Stimulated activated CD8-positive, alpha-beta memory T cell treated with anti-CD3 and anti-CD28 coated beads, Interleukin-7, amount 100 ng/mL, for 24 hours (primary cell): Measurements from ENCODE around the gene TRIP13.
"Not testable (repeated sequence)": the region's sequence is repeated elsewhere in the genome, so short reads cannot be mapped to it uniquely, and the experiment has no call there.

ENCODE experiments used
- DNase-seq: peaks from one replicate; pipeline ENCODE4 v3.0.0-alpha.2; 2020; ENCODE audit warnings: low read depth

TRIP13 gene

DNA sequence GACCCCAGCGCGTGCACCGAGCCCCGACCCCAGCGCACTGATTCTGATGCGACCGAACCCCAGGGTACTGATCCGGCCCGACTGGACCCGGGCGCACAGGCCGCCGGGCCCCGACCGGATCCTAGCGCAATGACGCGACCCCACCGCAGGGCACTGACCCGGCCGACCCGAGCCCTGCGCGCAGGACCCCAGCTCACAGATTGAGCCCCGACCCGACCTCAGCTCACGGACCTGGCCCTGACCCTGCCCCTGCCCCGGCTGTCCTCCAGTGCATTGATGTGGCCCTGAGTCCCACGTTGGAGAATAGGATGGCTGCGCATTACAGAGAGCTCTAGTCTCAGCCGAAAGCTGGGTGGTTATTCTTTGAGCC lies 438 bp downstream of the TRIP13 start:
- no peak for DNase-seq

DNA sequence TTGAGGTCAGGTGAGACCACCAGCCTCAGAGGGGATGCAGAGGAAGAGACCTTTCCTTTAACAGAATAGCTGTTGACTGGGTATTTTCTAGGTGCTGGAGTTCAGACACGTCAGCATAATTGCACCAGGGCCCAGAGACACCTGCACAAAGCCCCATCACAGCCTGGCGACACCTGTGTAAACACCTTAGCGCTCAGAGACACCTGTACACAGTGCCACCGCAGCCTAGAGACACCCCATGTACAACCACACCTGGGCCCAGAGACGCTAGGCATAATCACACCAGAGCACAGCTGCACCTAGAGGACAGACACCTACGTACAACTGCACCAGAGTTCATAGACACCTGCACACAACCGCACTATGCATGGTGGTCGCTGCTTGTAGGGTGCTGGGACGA lies 1.0 kb downstream of the TRIP13 start:
- no peak for DNase-seq

DNA sequence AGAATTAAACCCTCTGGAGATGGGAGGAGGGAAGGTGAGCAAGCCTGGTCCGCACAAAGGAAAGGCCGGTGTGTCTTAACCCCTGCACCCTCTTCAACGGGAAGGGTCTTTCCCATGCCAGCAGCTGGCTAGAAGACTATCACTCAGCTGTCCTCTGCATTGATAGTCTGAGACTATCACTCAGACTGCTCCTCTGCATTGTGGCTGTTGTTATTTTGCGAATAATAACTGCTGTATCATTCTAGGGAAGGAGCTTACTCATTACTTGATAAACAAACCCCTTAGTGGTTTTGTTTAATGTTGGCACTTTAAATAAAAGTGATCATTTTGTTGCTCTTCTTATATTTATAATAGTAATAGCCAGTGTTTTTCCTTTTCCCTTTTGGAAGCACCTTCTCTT lies 8.1 kb downstream of the TRIP13 start:
- no peak for DNase-seq

DNA sequence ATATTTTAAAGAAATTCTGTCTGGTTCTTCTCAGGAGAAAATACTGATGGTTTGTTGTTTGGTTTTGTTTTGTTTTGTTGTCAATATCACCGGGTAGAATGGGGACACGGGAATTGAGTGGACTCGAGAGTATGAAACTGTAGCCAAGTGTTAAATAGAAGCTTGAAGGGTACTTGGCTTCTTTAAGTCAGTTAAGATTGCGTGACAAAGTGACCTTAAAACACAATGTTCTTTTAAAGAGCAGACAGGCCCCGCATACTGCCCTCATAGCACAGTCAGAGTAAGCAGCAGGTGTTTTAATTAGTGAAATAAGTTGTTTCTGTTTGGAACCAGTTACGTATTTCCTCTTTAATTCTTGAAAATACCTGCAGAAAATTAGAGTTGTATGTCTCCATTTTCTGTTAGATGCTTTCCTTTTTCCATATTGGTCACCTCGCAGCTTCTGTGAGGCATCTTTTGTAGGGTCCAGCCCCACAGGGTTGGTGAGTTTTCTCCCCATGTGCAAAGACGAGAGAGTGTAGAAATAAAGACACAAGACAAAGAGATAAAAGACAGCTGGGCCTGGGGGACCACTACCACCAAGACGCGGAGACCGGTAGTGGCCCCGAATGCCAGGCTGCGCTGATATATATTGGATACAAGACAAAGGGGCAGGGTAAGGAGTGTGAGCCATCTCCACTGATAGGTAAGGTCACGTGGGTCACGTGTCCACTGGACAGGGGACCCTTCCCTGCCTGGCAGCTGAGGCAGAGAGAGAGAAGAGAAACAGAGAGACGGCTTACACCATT lies 9.6 kb downstream of the TRIP13 start:
- no peak for DNase-seq

DNA sequence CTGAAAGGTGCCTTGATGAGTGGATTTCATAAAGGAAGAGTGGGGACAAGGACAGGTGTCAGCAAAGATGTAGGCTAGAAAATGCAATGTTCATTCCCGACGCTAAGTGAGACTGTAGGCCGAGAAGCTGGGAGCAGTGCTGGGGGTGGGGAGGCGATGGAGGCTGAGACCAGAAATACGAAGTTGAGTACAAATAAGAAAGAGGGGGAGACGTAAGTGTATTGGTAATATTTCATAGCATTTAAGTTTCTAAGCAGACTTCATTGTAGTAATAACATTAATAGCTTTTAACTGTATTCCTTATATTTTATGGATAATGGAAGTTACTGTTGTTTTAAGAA lies 11.0 kb downstream of the TRIP13 start:
- no peak for DNase-seq

DNA sequence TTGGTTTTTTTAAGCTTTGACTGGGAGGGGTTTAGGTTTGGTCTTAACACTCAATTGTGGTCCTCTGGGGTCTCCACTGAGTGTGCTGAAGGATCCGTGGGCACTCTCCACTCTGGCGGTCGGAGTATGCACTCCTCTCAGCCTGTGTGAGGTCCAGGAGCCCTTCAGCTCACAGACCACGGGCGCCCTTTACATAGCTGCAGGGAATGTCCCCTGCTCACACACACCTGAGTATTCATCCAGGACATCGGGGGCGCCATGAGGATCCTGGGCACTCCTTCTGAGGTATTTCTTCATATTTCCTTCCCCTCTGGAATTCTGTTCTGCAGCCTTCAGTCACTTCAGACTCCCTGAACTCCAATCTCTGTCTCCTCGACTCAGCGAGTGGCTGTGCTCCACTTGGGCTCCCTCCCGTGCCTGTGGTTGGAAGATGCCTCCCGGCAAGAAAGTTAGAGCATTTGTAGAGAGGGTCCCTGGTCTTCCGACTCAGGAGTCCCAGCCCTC lies 12.5 kb downstream of the TRIP13 start:
- DNase-seq: no peak

DNA sequence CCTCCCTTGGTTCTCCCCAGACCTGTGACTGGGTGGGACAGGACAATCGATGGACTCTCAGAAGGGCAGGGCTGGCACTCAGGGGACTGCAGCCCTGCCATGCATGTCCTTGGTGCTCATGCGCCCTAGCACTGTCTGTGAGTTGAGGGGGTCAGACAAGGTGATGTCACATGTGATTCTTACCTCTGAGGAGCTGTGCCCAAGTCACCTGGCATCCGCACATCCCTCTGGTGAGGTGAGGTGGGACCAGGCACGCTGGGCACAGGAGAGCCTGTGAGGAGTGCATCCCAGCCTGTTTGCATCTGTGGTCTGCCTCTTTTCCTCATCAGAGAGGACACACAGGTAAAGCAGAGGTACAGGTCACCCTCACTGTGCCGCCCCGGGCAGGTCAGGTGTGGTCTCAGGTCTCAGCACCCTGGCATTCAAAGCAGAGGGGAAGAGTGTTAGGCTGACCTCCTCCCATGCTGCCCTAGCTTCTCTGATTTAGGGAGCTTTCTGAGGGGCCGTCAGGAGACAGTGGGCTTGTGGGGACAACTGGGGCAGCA lies 14.8 kb downstream of the TRIP13 start:
- no peak for DNase-seq

DNA sequence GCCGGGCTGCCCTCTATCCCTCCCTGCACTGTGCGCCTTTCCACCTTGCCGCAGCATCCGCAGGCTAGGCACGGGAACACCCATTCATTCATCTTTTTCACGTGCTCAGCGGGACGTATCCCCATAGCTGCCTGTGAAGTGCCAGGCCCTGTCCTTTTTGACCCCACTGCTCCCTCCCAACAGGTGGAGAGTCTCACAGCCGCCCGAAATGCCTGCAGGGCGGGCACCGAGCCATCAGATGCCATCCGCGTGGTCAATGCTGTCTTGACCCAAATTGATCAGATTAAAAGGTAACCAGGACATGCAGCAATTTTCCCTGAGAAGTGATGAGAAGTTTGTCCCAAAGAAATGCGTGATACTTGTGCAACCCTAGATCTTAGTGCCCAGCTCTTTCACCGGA lies 15.5 kb downstream of the TRIP13 start:
- DNase-seq: no peak

DNA sequence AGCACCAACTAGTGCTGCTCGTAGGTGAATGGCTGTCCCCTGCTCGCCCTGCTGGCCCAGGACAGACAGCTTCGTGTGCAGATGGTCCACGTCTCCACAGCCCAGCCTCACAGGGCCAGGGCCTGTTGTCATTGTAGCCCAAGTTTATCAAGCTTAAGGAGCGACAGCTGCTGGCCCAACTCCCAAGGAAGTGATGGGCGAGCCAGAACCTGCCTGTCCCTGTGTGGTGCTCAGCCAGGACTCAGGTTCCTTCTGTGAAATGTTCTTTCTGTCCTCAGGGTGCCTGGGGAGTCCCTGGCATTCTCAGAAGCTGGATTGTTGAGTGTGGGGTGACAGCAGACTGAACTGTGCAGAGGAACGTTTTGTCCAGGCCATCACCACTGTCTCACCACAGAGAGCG lies 16.4 kb downstream of the TRIP13 start:
- no peak for DNase-seq

DNA sequence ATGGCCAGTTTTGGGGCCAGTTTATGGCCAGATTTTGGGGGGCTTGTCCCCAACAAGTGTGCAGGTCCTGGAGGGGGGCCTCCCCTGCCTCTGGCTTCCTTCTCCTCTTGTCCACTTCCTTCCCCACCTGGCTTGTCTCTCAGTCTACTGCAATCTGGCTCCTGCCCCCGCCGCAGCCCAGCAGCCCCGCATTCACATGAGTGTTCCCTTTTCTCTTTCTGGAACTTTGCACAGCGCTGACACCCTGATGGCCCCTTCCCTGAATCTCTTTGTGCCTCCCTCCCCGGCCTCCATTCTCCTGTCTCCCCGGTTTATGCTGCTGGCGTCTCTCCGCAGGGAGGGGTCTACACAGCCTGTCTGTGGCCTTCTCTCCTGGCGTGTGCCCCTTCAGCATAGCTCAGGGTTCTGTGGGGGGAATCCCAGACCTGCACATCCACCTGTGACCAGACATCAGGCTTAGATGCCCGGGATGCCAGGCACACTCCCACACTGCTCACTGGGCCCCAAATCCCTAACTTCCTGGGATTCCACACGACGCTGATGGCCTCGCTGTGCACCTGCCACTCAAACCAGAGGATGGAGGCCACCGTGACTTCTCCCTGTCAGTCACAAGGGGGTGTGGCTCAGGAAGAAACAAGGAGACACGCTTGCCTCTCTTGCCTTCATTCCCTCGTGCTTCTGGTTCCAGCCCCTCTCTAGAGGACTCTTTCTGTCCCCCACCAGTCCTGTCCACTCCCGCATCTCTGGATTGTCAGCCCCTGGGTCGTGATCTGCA lies 17.5 kb downstream of the TRIP13 start:
- no peak for DNase-seq

DNA sequence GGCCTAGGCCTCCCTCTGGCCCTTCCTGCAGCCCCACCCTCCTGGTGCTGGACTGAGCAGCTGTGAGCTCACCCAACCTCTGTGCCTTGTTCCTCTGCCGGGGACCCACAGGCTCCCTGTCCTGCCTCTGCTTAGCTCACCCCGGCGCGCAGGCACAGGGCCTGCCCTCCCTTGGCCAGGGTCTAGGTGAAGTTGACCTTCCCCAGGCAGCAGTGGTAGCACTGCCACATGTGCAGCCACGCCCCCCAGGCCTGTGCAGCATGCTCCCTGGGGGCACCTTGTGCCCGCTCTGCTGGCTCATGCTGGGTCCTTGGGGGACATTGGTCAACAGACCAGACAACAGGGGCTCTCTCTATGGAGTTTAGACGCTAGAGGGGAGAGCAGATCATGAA lies 18.1 kb downstream of the TRIP13 start:
- DNase-seq: no peak

DNA sequence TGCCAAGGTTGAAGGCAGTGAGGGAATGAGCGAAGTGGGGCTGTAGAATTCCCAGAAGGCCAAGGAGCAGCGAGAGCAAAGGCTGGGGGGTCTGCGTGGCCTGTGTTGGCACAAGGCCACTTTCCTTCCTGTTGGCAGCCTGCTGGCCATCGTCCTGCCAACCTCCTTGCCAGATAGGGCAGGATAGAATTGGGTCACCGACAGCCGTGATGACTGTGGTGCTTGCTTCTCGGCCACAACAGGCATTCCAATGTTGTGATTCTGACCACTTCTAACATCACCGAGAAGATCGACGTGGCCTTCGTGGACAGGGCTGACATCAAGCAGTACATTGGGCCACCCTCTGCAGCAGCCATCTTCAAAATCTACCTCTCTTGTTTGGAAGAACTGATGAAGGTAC lies 18.9 kb downstream of the TRIP13 start:
- DNase-seq: no peak

DNA sequence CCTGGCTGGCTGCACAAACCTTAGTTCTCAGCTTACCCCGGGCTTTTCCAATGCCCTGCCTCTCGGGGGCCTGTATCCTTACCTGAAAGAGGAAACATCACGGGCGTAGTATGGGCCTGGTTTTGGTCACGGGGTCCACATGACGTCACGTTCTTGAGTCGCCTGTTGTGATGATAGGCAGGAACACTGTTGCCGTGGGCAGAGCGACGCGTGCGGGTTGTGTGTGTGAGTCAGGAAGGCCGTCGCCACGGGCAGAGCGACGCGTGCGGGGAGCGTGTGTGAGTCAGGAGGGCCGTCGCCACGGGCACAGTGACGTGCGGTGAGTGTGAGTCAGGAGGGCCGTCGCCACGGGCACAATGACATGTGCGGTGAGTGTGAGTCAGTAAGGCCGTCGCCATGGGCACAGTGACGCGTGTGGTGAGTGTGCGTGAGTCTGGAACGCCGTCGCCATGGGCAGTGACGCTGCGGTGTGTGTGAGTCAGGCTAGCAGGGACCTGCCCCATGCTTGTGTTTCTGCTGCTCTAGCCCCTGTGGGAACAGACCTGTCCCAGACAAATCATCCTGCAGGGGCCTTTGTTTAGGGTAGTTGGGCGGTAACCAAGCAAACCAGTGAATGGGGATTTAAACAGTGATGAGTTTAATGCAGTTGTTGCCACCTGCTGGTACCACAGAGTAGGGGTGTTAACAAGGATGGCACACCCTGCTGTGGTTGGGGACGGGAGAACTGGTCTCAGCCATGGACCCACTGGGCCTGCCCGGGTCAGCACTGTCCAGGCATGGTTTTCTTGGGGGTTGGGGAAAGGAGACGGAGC lies 19.8 kb downstream of the TRIP13 start:
- peak; percentile 51 for DNase-seq

DNA sequence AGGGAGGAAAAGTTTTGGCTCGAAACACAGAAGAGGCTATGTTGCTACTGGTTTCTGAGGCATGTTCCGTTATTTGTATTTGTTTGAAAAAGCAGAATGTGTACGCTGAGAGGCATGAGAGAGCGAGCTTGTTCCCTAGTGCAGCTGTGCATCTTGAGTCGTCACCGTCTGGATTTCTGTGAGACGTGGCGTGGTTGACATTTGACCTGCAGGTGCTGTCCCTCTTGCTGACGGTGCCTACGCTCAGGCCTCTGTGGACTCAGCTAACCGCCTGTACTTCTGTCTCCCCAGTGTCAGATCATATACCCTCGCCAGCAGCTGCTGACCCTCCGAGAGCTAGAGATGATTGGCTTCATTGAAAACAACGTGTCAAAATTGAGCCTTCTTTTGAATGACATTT lies 21.5 kb downstream of the TRIP13 start:
- no peak for DNase-seq

DNA sequence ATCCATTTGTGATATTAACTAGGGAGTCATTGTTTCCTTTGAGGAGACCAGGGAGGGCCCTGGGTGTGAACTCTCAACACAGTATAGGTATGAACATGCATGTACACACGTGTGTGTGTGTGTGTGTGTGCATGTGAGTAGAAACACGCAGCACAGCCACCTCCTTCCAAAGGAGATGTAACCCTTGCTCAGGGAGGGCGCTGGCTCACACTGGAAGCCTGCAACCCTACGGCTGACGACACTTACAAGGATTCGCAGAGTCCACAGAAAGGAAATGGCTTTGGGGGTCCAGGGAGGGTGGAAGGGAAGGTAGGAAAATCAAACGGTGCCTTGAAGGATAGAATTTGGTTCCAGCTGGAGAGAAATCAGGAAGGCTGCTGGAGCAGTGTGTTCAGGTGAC lies 21.9 kb downstream of the TRIP13 start:
- DNase-seq: no peak

DNA sequence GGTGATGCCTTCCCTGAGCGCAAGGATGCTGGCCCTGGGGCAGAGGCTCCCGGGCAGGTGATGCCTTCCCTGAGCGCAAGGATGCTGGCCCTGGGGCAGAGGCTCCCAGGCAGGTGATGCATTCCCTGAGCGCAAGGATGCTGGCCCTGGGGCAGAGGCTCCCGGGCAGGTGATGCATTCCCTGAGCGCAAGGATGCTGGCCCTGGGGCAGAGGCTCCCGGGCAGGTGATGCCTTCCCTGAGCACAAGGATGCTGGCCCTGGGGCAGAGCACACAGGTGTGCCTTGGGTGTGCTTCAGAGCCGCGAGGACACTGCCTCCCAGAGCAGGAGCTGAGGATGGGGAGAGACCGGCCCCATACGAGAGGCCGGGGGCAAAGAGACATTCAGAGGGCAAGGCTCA lies 22.7 kb downstream of the TRIP13 start:
- not testable (repeated sequence) for DNase-seq

DNA sequence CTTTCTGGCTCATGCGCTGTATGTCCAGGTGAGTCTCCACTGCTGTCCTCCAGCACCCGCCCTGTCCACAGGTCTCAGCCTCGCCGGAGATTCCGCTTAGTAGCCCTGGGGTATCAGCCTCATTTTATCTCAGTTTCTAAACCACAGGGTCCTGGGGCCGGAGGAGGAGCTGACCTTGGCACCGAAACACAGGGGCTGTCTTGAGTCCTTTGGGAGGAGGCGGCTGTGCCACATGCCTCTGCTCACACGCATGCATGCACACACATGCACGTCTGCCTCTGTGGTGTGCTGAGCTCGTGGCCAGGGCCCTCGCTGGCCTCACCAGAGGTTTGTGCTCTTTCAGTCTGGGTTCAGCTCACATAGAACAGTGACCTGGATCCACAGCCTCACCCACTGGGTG lies 23.3 kb downstream of the TRIP13 start:
- no peak for DNase-seq

DNA sequence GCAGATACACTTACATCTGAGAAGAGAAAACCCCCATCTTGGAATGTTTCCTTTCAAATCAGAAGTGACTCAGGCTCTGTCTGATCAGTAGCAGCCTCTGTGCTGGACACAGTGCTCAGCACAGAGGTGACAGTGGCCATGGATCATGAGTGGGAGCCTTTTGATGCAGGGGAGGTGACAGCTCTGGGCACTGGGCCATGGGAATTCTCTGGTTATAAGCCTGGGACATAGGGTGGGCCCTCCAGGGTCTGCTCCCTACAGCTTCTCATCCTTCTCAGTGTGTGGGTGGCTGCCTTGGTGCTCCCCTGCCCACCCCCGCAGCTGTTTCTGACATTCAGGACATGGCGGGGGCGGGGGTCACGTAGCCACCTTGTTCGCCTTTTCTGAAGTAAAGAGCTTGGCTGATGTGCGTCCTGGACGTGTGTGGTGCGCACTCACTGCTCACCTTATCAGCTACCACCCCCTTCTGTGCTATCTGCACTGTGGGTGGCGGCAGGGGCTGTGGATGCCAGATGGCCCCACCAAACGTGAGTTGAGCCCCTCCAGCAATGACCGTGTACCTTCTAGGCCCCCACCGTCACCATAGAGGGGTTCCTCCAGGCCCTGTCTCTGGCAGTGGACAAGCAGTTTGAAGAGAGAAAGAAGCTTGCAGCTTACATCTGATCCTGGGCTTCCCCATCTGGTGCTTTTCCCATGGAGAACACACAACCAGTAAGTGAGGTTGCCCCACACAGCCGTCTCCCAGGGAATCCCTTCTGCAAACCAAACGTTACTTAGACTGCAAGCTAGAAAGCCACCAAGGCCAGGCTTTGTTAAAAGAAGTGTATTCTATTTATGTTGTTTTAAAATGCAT lies 24.0 kb downstream of the TRIP13 start:
- DNase-seq: no peak

DNA sequence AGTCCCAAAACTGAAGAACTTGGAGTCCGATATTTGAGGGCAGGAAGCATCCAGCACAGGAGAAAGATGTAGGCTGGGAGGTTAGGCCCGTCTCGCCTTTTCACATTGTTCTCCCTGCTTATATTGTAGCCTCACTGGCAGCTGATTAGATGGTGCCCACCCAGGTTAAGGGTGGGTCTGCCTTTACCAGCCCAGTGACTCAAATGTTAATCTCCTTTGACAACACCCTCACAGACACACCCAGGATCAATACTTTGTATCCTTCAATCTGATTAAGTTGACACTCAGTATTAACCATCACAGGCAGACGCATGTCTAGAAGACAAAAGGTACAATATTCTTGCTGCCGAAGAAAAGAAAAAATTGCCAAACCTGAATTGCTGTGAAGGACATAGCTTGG lies 26.0 kb downstream of the TRIP13 start:
- DNase-seq: not testable (repeated sequence)

DNA sequence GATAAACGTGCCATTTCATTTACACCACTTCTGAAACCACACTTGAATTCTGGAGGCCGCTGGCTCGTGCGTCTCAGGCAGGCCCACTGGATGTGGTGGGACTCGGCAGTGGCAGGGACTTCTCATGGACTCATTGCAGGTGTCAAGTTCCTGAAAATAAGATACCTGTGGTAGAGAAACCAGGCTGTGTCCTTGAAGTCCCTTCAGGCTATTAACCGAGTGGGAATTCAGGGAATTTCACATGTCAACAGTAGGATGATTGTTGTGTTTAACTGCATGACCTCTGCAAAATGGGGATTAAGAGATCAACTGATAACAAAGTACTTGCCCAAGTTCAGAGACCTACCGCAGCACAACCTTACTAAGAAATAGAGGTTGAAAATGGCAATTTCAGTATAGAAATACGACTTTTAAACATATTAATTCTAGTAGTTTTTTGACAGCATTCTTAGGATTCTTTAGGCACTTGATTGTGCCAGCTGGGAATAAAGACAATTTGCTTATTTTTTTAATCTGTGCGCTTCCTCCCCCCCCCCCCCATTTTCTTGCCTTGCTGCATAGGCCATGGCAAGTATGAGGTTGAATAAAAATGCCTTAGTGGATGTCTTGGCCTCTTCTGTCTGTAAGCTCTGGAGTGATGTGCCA lies 26.8 kb downstream of the TRIP13 start:
- no peak for DNase-seq

DNA sequence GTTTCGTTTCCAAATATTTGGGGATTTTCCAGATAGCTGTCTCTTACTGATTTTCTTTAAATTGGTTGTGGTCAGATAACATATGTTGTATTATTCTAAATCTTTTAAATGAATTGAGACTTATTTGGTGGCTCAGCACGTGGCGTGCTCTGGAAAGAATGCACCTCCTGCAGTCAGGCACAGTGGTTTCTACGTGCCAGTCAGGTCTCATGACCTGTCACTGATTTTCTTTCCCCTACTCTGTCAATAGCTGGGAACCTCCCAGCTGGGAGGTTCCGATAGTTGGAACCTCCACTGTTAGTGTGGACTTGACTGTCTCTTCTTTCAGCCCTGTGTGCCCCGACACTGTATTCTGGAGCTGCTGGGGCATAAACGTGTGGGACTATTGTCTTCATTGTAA lies 27.6 kb downstream of the TRIP13 start:
- no peak for DNase-seq
